GM19035 (cell line): ENCODE data around the gene HAPLN2.

Experiments used
- ATAC-seq: cut with Tn5 transposase; IDR thresholded peaks from one replicate; pipeline ENCODE4 v1.9.1; 2021; ENCODE audit not compliant: unreplicated experiment

The HAPLN2 gene

GRCh38 chr1:156643778-156644092 lies 24.5 kb downstream of the HAPLN2 start:
- no peak for ATAC-seq

- ATAC-seq = no peak
These were observed 24.9 kb downstream of the HAPLN2 start for GRCh38 chr1:156644146-156644545.

GRCh38 chr1:156644640-156645039 lies 25.4 kb downstream of the HAPLN2 start:
- no peak for ATAC-seq

GRCh38 chr1:156645056-156645455 lies 25.8 kb downstream of the HAPLN2 start:
- ATAC-seq = no peak

- no peak for ATAC-seq
These were observed 26.5 kb downstream of the HAPLN2 start for GRCh38 chr1:156645666-156646065.

GRCh38 chr1:156646738-156647211 lies 27.6 kb downstream of the HAPLN2 start:
- ATAC-seq = no peak

- no peak for ATAC-seq
These were observed 28.1 kb downstream of the HAPLN2 start for GRCh38 chr1:156647351-156647750.

- no peak for ATAC-seq
These were observed 29.3 kb downstream of the HAPLN2 start for GRCh38 chr1:156648496-156648895.

GRCh38 chr1:156648951-156649350 lies 29.7 kb downstream of the HAPLN2 start:
- no peak for ATAC-seq

GRCh38 chr1:156652131-156652991 lies 33.1 kb downstream of the HAPLN2 start:
- no peak for ATAC-seq

- ATAC-seq = no peak
These were observed 33.8 kb downstream of the HAPLN2 start for GRCh38 chr1:156652992-156653355.

GRCh38 chr1:156654700-156655099 lies 35.5 kb downstream of the HAPLN2 start:
- no peak for ATAC-seq

- ATAC-seq = no peak
These were observed 36.1 kb downstream of the HAPLN2 start for GRCh38 chr1:156655151-156655903.

- ATAC-seq = no peak
These were observed 36.8 kb downstream of the HAPLN2 start for GRCh38 chr1:156655904-156656516.

GRCh38 chr1:156656806-156657740 lies 37.9 kb downstream of the HAPLN2 start:
- ATAC-seq = no peak

- no peak for ATAC-seq
These were observed 38.6 kb downstream of the HAPLN2 start for GRCh38 chr1:156657741-156658319.

GRCh38 chr1:156658496-156658895 lies 39.3 kb downstream of the HAPLN2 start:
- no peak for ATAC-seq

GRCh38 chr1:156658945-156659574 lies 39.8 kb downstream of the HAPLN2 start:
- no peak for ATAC-seq

GRCh38 chr1:156659661-156659987 lies 40.4 kb downstream of the HAPLN2 start:
- no peak for ATAC-seq
